Bone marrow (tissue), 2 donors: ENCODE data around the gene TMEM144.

Source experiments
- DNase-seq, 2 donors: peaks; one replicate each; lab custom pipeline; 2025; lab: John Stamatoyannopoulos, UW

Gene TMEM144

GRCh38 chr4:158299459-158300007 is 89.2 kb downstream of the TMEM144 start:
- no peak for DNase-seq

- DNase-seq, result no peak
Measured at GRCh38 chr4:158300012-158300411, 89.7 kb downstream of the TMEM144 start.

GRCh38 chr4:158302076-158302866 is 92.0 kb downstream of the TMEM144 start:
- DNase-seq, result no peak

- no peak for DNase-seq
Measured at GRCh38 chr4:158304694-158305093, 94.4 kb downstream of the TMEM144 start.
